ENCODE data around the gene TAMALIN.

Gene TAMALIN

GRCh38 chr12:51985154-51985835, 21.5 kb upstream of the TAMALIN start:
- no peak for DNase-seq

GRCh38 chr12:51986834-51987233, 19.9 kb upstream of the TAMALIN start:
- no peak for DNase-seq

- no peak for DNase-seq
Measured at GRCh38 chr12:51992246-51992645, 14.5 kb upstream of the TAMALIN start.

GRCh38 chr12:51994539-51994820, 12.3 kb upstream of the TAMALIN start:
- DNase-seq: no peak

GRCh38 chr12:51994959-51995358, 11.8 kb upstream of the TAMALIN start:
- no peak for DNase-seq

GRCh38 chr12:51997136-51997535, 9.6 kb upstream of the TAMALIN start:
- no peak for DNase-seq

- DNase-seq: no peak
Measured at GRCh38 chr12:52003016-52003550, 3.7 kb upstream of the TAMALIN start.

GRCh38 chr12:52003591-52003990, 3.2 kb upstream of the TAMALIN start:
- DNase-seq: no peak

GRCh38 chr12:52004042-52004648, 2.6 kb upstream of the TAMALIN start:
- DNase-seq: no peak

GRCh38 chr12:52005218-52005902, 1.4 kb upstream of the TAMALIN start:
- no peak for DNase-seq

GRCh38 chr12:52005903-52006703, 643 bp upstream of the TAMALIN start:
- peak in 1 of 5 experiments; percentile 38 for DNase-seq

GRCh38 chr12:52007158-52007921, 594 bp downstream of the TAMALIN start:
- peak; percentile 16 to 67 (median 36) for DNase-seq

- no peak for DNase-seq
Measured at GRCh38 chr12:52007982-52008510, 1.3 kb downstream of the TAMALIN start.

- no peak for DNase-seq
Measured at GRCh38 chr12:52009081-52009751, 2.5 kb downstream of the TAMALIN start.

- no peak for DNase-seq
Measured at GRCh38 chr12:52010152-52010622, 3.4 kb downstream of the TAMALIN start.

- DNase-seq: no peak
Measured at GRCh38 chr12:52010692-52011601, 4.2 kb downstream of the TAMALIN start.

- DNase-seq: no peak
Measured at GRCh38 chr12:52011602-52012214, 5.0 kb downstream of the TAMALIN start.

- DNase-seq: no peak
Measured at GRCh38 chr12:52013626-52014310, 7.0 kb downstream of the TAMALIN start.

Data from T-helper 2 cell (primary cell).